ENCODE results near the gene ATAD1.
A peak's percentile ranks its signal among the peaks of the same experiment; 100 is the strongest.
"Not testable (repeated sequence)": the region's sequence is repeated elsewhere in the genome, so short reads cannot be mapped to it uniquely, and the experiment has no call there.

The ATAD1 gene

DNA sequence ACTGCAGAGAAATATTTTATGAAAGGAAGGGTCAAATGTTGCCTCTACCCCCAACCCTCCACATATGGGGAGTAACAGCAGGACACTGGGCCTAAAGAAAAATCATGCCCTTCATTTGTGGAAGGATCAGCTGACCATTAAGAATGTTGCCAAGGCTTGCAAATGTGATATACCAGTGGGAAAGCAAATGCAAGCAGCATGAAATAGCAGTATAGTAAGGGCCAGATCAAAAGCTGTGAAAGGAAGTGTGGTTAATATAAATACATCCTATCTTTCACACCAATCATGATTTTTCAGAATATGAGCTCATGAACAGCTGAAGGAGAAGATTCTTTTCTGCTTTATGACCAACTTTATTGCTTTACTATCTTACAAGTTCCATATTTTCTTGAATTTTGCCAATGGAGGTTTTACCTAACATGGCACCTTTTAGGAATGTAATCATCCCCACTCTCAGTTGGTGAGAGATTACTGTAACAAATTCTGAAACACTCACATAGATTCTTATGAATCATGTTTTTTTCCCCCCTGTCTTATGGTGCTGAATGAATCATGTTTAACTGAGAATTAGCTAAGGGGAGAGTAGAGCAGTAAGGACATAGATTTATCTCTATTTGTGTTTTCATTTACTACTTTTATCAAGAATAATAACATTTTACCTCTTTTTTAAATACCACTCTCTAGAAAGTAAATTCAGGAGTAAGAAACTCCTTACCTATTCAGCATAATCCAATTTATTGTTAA lies 12.1 kb upstream of the ATAD1 start:
- no peak overlapping the region for H3K4me3 Mint-ChIP-seq
- no peak overlapping the region for H3K27ac Mint-ChIP-seq
- H3K36me3 Mint-ChIP-seq, result no peaks in the 10 kb centered on the region
- H3K4me1 Mint-ChIP-seq, result peaks cover 17% of the 10 kb centered on the region
- no peaks in the 10 kb centered on the region for H3K27me3 Mint-ChIP-seq
- H3K9me3 Mint-ChIP-seq, result no peaks in the 10 kb centered on the region

GRCh38 chr10:87829051-87829450 lies 11.0 kb upstream of the ATAD1 start:
- not testable (repeated sequence) for H3K9me3 Mint-ChIP-seq, H3K27me3 Mint-ChIP-seq, H3K4me3 Mint-ChIP-seq, H3K27ac Mint-ChIP-seq, H3K36me3 Mint-ChIP-seq
- peaks cover 17% of the 10 kb centered on the region for H3K4me1 Mint-ChIP-seq

DNA sequence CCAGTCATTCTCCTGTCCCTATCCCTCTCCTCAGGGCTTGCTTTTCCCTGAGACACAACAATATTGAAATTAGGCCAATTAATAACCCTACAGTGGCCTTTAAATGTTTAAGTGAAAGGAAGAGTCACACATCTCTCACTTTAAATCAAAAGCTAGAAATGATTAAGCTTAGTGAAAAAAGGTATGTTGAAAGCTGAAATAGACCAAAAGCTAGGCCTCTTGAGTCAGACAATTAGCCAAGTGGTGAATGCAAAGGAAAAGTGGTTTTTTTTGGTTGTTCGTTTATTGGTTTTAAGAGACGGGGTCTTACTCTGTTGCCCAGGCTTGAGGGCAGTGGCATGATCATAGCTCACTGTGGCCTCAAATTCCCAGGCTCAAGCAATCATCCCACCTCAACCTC lies 9.7 kb upstream of the ATAD1 start:
- H3K4me1 Mint-ChIP-seq, result peaks cover 17% of the 10 kb centered on the region
- no peaks in the 10 kb centered on the region for H3K9me3 Mint-ChIP-seq
- H3K27me3 Mint-ChIP-seq, result no peaks in the 10 kb centered on the region
- H3K36me3 Mint-ChIP-seq, result no peaks in the 10 kb centered on the region
- no peak overlapping the region for H3K4me3 Mint-ChIP-seq
- H3K27ac Mint-ChIP-seq, result no peak overlapping the region

DNA sequence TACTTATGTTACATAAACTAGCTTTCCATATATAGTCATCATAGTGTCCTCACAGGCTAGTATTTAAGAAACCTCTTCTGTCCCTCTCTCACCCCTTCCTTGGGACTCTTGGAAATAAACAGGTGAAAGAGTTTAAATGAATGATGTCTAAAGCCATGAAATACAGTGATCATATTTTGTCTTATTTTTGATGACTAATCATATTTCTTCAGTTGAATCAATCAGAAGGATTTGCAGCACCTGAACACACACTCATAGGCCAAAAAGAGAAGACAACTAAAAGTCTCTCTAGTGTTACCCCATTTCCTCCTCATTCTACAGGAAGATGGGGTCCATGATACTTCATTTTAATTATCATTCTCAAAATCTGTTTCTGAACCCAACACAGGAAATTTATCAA lies 8.6 kb upstream of the ATAD1 start:
- H3K9me3 Mint-ChIP-seq, result no peaks in the 10 kb centered on the region
- H3K27ac Mint-ChIP-seq, result no peak overlapping the region
- no peak overlapping the region for H3K4me3 Mint-ChIP-seq

GRCh38 chr10:87819289-87819585 lies 1.2 kb upstream of the ATAD1 start:
- Mint-ChIP-seq H3K36me3 (peaks cover 4% of the 10 kb centered on the region), H3K27me3 (no peaks in the 10 kb centered on the region), H3K9me3 (no peaks in the 10 kb centered on the region), H3K4me3 (no peak overlapping the region), H3K27ac (no peak overlapping the region), H3K4me1 (peaks cover 39% of the 10 kb centered on the region)

More for the DNA sequence above, 8.6 kb upstream of the ATAD1 start:
- Mint-ChIP-seq H3K36me3 (no peaks in the 10 kb centered on the region), H3K27me3 (no peaks in the 10 kb centered on the region), H3K4me1 (peaks cover 17% of the 10 kb centered on the region)

DNA sequence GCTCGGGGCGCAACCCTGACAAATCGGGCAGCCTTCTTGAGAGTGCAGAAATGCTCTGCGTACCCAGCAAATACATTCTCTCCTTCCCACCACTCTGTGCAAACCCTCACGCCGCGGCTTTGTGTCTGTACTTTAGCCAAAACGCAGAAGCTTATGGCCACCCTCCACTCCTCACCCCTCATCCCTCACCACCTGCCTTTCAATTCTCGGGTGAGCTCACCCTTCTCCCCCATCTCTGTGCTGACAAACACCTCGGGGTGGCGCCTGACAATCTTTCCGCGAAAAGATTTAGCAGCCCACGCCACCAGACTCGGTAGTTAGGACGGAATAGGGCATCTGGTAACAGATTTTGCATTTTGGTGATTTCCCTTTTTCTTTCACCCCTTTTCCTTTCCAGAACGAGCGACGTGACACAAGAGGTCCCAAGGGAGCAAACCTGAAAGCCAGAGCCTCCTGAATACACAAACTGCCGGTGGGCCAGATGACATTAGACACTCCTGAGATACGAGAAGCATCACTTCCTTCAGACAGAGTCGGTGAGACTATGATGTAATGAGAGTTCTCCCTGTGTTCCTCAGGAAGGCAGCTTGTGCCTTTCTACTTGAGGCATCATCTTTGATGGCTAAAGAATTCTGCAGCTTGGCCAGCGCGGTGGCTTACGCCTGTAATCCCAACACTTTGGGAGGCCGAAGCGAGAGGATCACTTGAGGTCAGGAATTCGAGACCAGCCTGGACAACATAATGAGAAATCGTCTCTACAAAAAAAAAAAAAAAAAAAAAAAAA lies 671 bp upstream of the ATAD1 start:
- Mint-ChIP-seq H3K4me3 (peak overlapping the region; percentile 95), H3K4me1 (peaks cover 41% of the 10 kb centered on the region), H3K9me3 (no peaks in the 10 kb centered on the region), H3K27ac (peak overlapping the region; percentile 96), H3K36me3 (peaks cover 5% of the 10 kb centered on the region), H3K27me3 (no peaks in the 10 kb centered on the region)

DNA sequence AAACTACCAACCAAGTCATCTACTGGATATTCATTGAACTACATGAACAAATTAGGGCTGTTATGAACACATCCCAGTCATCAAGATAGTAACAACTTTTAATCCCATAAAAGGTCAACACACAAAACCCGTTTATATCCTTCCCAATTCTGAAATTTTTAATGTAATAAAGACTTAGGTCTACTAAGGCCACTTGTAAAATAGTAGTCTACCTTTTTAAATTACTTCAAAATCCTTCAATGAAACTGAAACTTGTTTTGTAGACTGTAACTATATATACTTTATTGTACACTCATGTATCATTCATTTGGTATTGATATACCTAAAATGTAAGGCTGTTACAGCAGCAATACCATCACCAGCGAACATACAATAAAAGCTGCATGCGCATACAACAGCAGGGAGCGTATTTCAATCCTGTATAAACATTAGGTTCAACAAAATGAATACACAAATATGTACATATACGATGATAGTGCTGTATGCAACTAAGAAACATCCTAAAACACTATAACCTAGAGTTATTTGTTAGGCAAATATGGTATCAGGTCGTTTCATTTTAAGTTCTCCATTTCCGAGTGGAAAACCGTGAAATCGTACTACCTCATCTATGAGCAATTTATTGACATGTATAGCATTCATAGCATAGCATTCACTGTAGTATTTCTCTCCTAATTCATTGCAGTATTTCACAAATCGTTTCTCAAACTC lies 973 bp downstream of the ATAD1 start:
- peaks cover 50% of the 10 kb centered on the region for H3K4me1 Mint-ChIP-seq
- peak overlapping the region; percentile 96 for H3K27ac Mint-ChIP-seq
- peaks cover 5% of the 10 kb centered on the region for H3K36me3 Mint-ChIP-seq
- no peaks in the 10 kb centered on the region for H3K27me3 Mint-ChIP-seq
- no peaks in the 10 kb centered on the region for H3K9me3 Mint-ChIP-seq
- peak overlapping the region; percentile 95 for H3K4me3 Mint-ChIP-seq

DNA sequence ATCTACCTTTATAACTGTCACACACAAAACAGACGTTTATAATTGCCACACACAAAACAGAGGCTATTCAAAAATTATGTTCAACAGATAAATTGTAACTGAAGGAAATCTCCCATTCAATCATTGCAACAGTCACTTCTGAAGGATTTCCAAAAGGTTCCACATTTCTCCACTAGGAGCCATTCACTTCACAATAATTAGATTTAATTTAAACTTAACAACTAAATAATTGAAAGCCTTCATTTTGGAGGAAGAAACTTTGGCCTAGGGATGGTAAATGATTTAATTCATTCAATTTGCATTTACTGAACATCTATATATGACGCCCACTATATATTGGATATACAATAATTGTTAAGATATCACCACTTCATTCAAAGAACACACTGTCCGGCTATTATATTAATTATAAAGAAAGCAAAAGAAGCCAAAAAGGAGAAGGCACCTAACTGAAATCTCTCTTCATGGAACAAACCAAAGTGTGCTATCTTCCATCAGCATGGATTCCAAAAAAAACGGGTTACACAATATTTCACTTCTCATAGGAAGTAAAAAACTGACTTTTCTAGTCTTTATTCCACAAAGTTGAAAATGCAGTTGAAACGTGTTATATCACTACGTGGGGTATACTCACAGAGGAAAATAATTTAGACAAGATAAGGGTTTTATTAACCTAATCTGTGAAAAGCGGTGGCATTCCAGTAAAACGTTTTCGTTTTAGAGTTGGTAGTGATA lies 1.7 kb downstream of the ATAD1 start:
- peak overlapping the region; percentile 95 for H3K4me3 Mint-ChIP-seq
- H3K27ac Mint-ChIP-seq, result peak overlapping the region; percentile 46

DNA sequence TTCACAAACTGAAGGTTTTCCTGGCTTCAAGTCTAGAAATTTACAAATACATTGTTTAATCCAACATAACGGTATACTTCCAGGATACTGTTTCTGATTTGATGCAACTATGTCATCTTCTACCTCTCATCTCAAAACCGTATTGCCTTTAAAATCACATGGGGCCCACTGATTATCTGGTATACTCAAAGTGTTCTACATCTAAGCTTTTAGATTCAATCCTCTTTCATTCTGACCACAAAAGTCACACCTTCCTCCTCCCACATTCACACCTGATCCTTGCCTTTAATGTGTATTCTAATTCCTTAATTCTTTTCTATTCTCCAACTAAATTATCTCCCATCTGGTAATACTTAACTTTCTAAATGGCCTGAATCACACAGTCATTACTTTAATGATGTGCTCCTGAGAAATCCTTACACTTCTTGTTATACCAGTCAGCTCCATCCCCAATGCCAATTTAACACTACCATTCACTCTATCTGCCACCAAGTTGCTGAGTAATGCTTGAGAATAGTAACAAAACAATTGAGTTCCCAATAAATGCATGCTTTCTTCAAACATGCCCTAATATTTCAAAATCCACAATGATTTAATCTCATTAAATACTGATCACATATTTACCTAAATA lies 13.0 kb downstream of the ATAD1 start:
- H3K9me3 Mint-ChIP-seq, result peaks cover 14% of the 10 kb centered on the region
- H3K4me3 Mint-ChIP-seq, result peak overlapping the region; percentile 16
- no peaks in the 10 kb centered on the region for H3K27me3 Mint-ChIP-seq
- H3K4me1 Mint-ChIP-seq, result peaks cover 57% of the 10 kb centered on the region
- H3K36me3 Mint-ChIP-seq, result peaks cover 61% of the 10 kb centered on the region
- H3K27ac Mint-ChIP-seq, result peak overlapping the region; percentile 46

More for the DNA sequence above, 1.7 kb downstream of the ATAD1 start:
- no peaks in the 10 kb centered on the region for H3K27me3 Mint-ChIP-seq
- H3K9me3 Mint-ChIP-seq, result no peaks in the 10 kb centered on the region
- H3K4me1 Mint-ChIP-seq, result peaks cover 57% of the 10 kb centered on the region
- peaks cover 12% of the 10 kb centered on the region for H3K36me3 Mint-ChIP-seq

DNA sequence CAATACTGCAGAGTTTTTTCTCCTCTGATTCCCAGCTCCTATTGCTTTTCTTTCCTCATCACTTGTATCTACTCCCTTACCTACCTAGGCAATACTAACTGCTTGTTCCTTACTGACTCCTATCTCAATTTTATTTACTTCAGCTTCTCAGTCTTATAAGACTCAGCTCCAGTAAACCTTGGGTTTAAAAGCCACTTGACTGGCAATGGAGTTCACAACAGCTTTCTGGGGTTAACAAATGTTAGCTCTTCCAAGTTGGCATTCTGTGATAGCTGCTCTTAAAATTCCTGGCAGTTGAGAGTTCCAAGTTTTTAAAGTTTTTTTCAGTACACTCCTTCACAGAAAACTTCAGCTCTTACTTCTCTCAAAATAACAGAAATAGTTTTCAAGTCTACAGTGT lies 14.2 kb downstream of the ATAD1 start:
- Mint-ChIP-seq H3K4me3 (no peak overlapping the region), H3K36me3 (peaks cover 59% of the 10 kb centered on the region), H3K9me3 (peaks cover 14% of the 10 kb centered on the region), H3K27me3 (no peaks in the 10 kb centered on the region), H3K4me1 (peaks cover 63% of the 10 kb centered on the region), H3K27ac (peak overlapping the region; percentile 25)

- H3K36me3 Mint-ChIP-seq, result peaks cover 59% of the 10 kb centered on the region
- H3K9me3 Mint-ChIP-seq, result peaks cover 14% of the 10 kb centered on the region
- H3K4me3 Mint-ChIP-seq, result no peak overlapping the region
- H3K27me3 Mint-ChIP-seq, result no peaks in the 10 kb centered on the region
- H3K27ac Mint-ChIP-seq, result no peak overlapping the region
- peaks cover 63% of the 10 kb centered on the region for H3K4me1 Mint-ChIP-seq
These were observed 14.7 kb downstream of the ATAD1 start for GRCh38 chr10:87803328-87803727.

DNA sequence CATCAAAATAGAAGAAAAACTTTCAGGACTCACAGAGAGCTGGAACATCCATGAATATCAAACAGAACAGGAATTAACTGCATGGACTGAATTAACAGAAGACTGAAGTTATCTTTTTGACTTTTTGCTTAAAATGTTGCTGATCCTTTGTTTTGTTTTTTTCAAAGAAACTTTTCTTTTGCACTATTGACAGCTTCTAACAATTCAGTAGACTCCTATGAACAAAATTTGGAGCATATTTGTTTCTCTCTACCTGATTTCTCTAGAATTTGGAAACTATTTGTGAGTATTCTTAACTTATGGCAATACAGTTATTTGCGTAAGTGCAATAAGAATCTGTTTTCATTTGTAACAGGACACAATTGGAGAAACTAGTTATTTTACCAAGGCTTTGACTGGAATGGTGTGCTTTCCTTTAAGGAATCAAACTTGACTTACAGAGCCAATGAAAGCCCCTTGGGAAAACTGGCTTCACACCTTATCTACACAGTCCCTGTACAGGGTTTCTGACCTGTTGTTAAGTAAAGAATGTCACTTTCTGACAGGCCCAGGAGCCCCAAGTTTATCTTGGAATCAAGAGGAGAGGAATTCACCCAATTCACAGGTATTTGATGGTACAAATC lies 16.1 kb downstream of the ATAD1 start:
- not testable (repeated sequence) for H3K27ac Mint-ChIP-seq, H3K27me3 Mint-ChIP-seq, H3K4me3 Mint-ChIP-seq
- peaks cover 14% of the 10 kb centered on the region for H3K9me3 Mint-ChIP-seq
- H3K36me3 Mint-ChIP-seq, result peaks cover 57% of the 10 kb centered on the region
- H3K4me1 Mint-ChIP-seq, result peaks cover 70% of the 10 kb centered on the region

DNA sequence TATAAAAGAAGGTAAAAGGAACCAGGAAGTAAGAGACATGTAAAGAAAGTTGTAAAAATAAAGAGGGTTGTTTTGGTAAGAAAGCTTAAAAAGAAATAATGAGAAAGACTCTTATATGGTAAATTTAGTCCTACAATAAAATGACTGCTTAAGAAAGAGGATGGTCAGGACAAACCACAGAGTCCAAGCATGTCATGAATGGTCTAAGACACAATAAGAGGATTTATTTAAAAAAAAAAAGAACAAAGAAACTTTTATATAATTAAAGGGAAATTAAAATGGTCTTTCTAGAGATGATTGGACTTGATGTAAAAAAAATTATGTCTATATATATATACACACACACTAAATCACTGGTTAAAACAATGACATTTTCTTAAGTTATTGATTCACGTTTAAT lies 18.2 kb downstream of the ATAD1 start:
- H3K36me3 Mint-ChIP-seq, result peaks cover 40% of the 10 kb centered on the region
- no peak overlapping the region for H3K4me3 Mint-ChIP-seq
- H3K27ac Mint-ChIP-seq, result no peak overlapping the region
- H3K4me1 Mint-ChIP-seq, result peaks cover 65% of the 10 kb centered on the region
- no peaks in the 10 kb centered on the region for H3K27me3 Mint-ChIP-seq
- H3K9me3 Mint-ChIP-seq, result peaks cover 9% of the 10 kb centered on the region

DNA sequence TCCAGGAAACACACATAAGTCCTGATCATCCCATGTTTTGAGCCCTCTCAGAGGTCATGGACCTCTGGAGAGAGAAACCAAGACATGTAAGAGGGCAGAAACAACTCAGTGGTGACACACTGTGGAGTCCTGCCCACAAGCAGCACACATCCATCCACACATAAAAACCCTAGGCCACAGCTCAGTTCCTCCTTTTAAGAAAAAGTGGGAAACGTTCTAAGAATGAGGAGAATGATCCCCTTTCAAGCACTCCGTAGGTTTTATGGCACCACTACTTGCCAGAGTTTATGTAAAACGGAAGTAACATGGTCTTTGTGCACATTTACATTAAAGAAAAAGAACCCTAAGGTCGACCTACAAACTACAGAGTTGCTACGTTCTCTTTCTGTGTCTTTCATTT lies 19.9 kb downstream of the ATAD1 start:
- H3K36me3 Mint-ChIP-seq, result peaks cover 28% of the 10 kb centered on the region
- peak overlapping the region; percentile 30 for H3K27ac Mint-ChIP-seq
- no peak overlapping the region for H3K4me3 Mint-ChIP-seq
- H3K27me3 Mint-ChIP-seq, result no peaks in the 10 kb centered on the region
- peaks cover 73% of the 10 kb centered on the region for H3K4me1 Mint-ChIP-seq
- H3K9me3 Mint-ChIP-seq, result peaks cover 4% of the 10 kb centered on the region

DNA sequence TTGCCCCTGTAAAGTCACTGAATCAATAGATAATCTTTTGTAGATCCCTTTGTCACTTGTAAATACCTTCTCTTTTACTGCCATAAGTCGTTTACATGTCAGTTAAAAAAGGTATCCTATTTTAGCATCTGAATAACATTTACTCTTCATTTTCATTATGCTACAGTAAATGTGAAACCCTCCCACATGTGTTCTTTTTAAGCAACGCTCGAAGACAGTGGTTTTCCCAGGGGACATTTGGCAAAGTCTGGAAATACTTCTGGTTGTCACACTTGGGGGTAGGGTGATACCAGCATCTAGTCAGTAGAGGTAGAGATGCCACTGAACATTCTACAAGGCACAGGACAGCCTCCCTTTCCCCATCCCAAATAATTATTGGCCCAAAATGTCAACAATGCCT lies 23.7 kb downstream of the ATAD1 start:
- Mint-ChIP-seq H3K36me3 (peaks cover 17% of the 10 kb centered on the region), H3K27ac (peak overlapping the region; percentile 5), H3K4me1 (peaks cover 68% of the 10 kb centered on the region), H3K9me3 (no peaks in the 10 kb centered on the region), H3K27me3 (no peaks in the 10 kb centered on the region), H3K4me3 (no peak overlapping the region)
